ENCODE measurements around the gene SATB1. TPM values are rescaled to one million over a fixed set of nuclear protein-coding genes. Genes with fewer than 3 reads are reported as not detected.

Gene SATB1
- total and polyA plus RNA-seq, 2 of the 4 experiments (the other 2 are of a cell fraction), result 7.5 to 10.7 TPM

GRCh38 chr3:18428991-18429745 is 4.0 kb upstream of the SATB1 start:
- ATAC-seq (ENCODE audit: low read depth) (no peak), DNase-seq (no peak)
- H3K79me1 ChIP-seq (ENCODE audit: low read depth in 1 of 2, low read length in 2 of 2), result no peaks in the 10 kb centered on the region
- no peak overlapping the region for H3K18ac ChIP-seq (ENCODE audit: low read depth, low read length)
- H3K36me3 ChIP-seq (ENCODE audit: control insufficient read depth, insufficient read depth, low read length), result no peaks in the 10 kb centered on the region
- no peak overlapping the region for H3K56ac ChIP-seq (ENCODE audit: extremely low read depth, insufficient read depth, low read length)
- no CpG with 5 or more reads among the region's 6 CpGs for WGBS, 2 experiments (ENCODE audit: extremely low coverage in 2 of 2, insufficient read length in 1 of 2)
- no peak overlapping the region for H3K27ac ChIP-seq (ENCODE audit: insufficient read depth, low read length)
- H2BK120ac ChIP-seq (ENCODE audit: low read depth, low read length), result no peak overlapping the region
- in situ Hi-C loops (cut with MboI; ENCODE audit: low sequenced_read_pairs) (no loop called here), intact Hi-C loops (cut with micrococcal nuclease) (no loop called here), dilution Hi-C loops (cut with HindIII; ENCODE audit: low sequenced_read_pairs, unreplicated experiment) (no loop called here)
- H3K9me3 ChIP-seq (ENCODE audit: control insufficient read depth, insufficient read depth, low read length), result no peaks in the 10 kb centered on the region
- H3K9me1 ChIP-seq (ENCODE audit: insufficient read depth, low read length), result no peaks in the 10 kb centered on the region
- no peak overlapping the region for H3K4me2 ChIP-seq (ENCODE audit: low read depth, low read length)
- H4K8ac ChIP-seq (ENCODE audit: low read depth in 2 of 2, low read length in 2 of 2), result no peak overlapping the region
- H2BK20ac ChIP-seq (ENCODE audit: low read depth, low read length), result no peak overlapping the region
- no peak overlapping the region for H3K9ac ChIP-seq (ENCODE audit: low read depth, low read length)
- H2AK9ac ChIP-seq (replicated peaks; ENCODE audit: low read depth, low read length, poor library complexity), result no peak overlapping the region
- ChIA-PET POLR2A (ENCODE audit: unreplicated experiment) (no interaction called here), CTCF (no interaction called here)
- peaks cover 12% of the 10 kb centered on the region for H3K27me3 ChIP-seq (ENCODE audit: control insufficient read depth, insufficient read depth, low read length)
- H2AFZ ChIP-seq (replicated peaks; ENCODE audit: low read length, poor library complexity), result no peak overlapping the region
- no peaks in the 10 kb centered on the region for H4K20me1 ChIP-seq (ENCODE audit: insufficient read depth, low read length)
- no peak overlapping the region for H3K4me3 ChIP-seq (ENCODE audit: insufficient read depth, low read depth, low read length)
- H3K4ac ChIP-seq (ENCODE audit: low read depth, low read length), result no peak overlapping the region
- no peak overlapping the region for H3K14ac ChIP-seq (replicated peaks; ENCODE audit: low read depth, low read length)
- no peak overlapping the region for H4K5ac ChIP-seq (ENCODE audit: low read depth, low read length)
- H3K23ac ChIP-seq (ENCODE audit: low read depth, low read length), result no peak overlapping the region; the same call in 1 of the 2 replicates
- H2BK5ac ChIP-seq (ENCODE audit: low read depth, low read length, poor library complexity, severe bottlenecking), result no peak overlapping the region
- no peaks in the 10 kb centered on the region; the same call in 1 of the 2 replicates for H3K4me1 ChIP-seq (ENCODE audit: control insufficient read depth, insufficient read depth, low read length)
- H2AK5ac ChIP-seq (ENCODE audit: low read depth, low read length), result no peak overlapping the region
- no peak overlapping the region for H4K91ac ChIP-seq (ENCODE audit: insufficient read depth, low read depth, low read length)
- no peak for TF ChIP-seq CTCF (conservative IDR thresholded peaks at IDR 0.05; ENCODE audit: low read depth, low read length)
- no peak for TF ChIP-seq USF2 (IDR thresholded peaks at IDR 0.05; ENCODE audit: low read depth, low read length)
- TF ChIP-seq BHLHE40 (IDR thresholded peaks at IDR 0.05; ENCODE audit: low read depth, low read length), result no peak
- TF ChIP-seq SMC3 (IDR thresholded peaks at IDR 0.05; ENCODE audit: low read depth, low read length), result no peak
- no peak for TF ChIP-seq CHD1 (IDR thresholded peaks at IDR 0.05; ENCODE audit: low read depth, low read length)
- no peak for TF ChIP-seq MAFK (IDR thresholded peaks at IDR 0.05; ENCODE audit: low read depth, low read length)
- no peak for TF ChIP-seq NFE2L2 (IDR thresholded peaks at IDR 0.05; ENCODE audit: low read depth, low read length)
- no peak for TF ChIP-seq MXI1 (IDR thresholded peaks at IDR 0.05; ENCODE audit: borderline replicate concordance, low read depth, low read length)
- no peak for TF ChIP-seq RAD21 (IDR thresholded peaks at IDR 0.05; ENCODE audit: low read length)
- no peak for TF ChIP-seq FOS (IDR thresholded peaks at IDR 0.05; ENCODE audit: low read depth, low read length)
- TF ChIP-seq MAZ (IDR thresholded peaks at IDR 0.05; ENCODE audit: borderline replicate concordance, low read depth, low read length), result no peak
- TF ChIP-seq POLR2A (IDR thresholded peaks at IDR 0.05; ENCODE audit: low read depth, low read length), result no peak
- TF ChIP-seq RFX5 (IDR thresholded peaks at IDR 0.05; ENCODE audit: low read depth, low read length), result no peak
- H2BK15ac ChIP-seq (ENCODE audit: low read depth, low read length), result no peak overlapping the region
- BruUV-seq (replicated peaks), result no TSS peak

Measured in IMR-90 (cell line).